Breast epithelium (tissue), 3 donors: Measurements from ENCODE around the gene C10orf95.

Experiments
- POLR2AphosphoS5 ChIP-seq, 3 donors: sonication (generic); formaldehyde crosslinking; IDR thresholded peaks; one replicate each; pipeline ENCODE4 v1.6.1; 2017; ENCODE audit warnings: antibody characterized with exemption in 3 of 3
- TF ChIP-seq, protein P1 (sequence below), 3 donors: fragments of 450-650 bp; IDR thresholded peaks; one replicate each; pipeline ENCODE4 v1.5.1; 2016 to 2017; ENCODE audit warnings: antibody characterized with exemption in 3 of 3, mild to moderate bottlenecking in 3 of 3, moderate library complexity in 3 of 3

DNA sequence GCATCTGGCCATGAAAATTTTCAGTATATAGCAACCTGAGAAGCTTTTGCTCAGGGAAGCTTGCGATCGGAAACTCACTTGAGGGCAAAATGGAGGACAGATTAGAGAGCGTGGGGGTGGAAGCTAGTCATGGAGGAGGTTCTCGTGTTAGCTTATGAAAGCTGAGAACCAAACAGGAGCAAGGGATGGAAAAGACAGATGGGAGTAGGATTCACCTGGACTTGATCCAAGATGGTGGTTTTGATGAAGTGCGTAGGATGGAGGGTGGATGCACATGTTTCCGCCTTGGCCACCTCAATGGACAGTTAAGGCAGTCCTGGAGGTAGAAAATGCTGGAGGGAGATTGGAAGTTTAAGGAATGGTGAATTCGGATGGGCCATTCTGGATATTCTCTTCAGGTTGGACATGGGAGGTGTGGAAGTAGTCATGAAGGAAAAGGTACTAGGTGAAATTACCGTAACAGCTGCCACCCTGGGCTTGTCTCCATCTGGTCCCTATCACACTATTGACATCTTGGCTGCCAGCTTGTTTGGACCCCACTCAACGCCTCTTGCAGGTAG lies 6.3 kb upstream of the C10orf95 start:
- TF ChIP-seq, protein P1, sequence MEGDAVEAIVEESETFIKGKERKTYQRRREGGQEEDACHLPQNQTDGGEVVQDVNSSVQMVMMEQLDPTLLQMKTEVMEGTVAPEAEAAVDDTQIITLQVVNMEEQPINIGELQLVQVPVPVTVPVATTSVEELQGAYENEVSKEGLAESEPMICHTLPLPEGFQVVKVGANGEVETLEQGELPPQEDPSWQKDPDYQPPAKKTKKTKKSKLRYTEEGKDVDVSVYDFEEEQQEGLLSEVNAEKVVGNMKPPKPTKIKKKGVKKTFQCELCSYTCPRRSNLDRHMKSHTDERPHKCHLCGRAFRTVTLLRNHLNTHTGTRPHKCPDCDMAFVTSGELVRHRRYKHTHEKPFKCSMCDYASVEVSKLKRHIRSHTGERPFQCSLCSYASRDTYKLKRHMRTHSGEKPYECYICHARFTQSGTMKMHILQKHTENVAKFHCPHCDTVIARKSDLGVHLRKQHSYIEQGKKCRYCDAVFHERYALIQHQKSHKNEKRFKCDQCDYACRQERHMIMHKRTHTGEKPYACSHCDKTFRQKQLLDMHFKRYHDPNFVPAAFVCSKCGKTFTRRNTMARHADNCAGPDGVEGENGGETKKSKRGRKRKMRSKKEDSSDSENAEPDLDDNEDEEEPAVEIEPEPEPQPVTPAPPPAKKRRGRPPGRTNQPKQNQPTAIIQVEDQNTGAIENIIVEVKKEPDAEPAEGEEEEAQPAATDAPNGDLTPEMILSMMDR (IDR thresholded peaks at IDR 0.05) = no peak
- TF ChIP-seq POLR2AphosphoS5 (IDR thresholded peaks at IDR 0.05) = no peak
